Activated CD4-positive, CD25-positive, alpha-beta regulatory T cell treated with anti-CD3 and anti-CD28 coated beads, Interleukin-2, amount 50 U/mL, for 16 hours (primary cell): ENCODE data around the gene GPR137B.

Experiments used
- DNase-seq: peaks from one replicate; pipeline ENCODE4 v3.0.0-alpha.2; 2020; ENCODE audit warnings: low read depth, low spot score

Gene GPR137B

GRCh38 chr1:236142253-236143103 is at the start of gene GPR137B:
Gene GPR137B (plus strand): TSS chr1:236142539. CDS start chr1:236142623, 84 bp downstream.
- DNase-seq = peak; percentile 22

- DNase-seq = no peak
These were observed 49.4 kb upstream of the GPR137B start for GRCh38 chr1:236092899-236093298.

GRCh38 chr1:236095705-236096520 is 46.4 kb upstream of the GPR137B start:
- no peak for DNase-seq

- DNase-seq = peak; percentile 63
These were observed 45.5 kb upstream of the GPR137B start for GRCh38 chr1:236096660-236097482.

- DNase-seq = no peak
These were observed 44.1 kb upstream of the GPR137B start for GRCh38 chr1:236098267-236098666.

GRCh38 chr1:236099355-236099974 is 42.9 kb upstream of the GPR137B start:
- DNase-seq = no peak

- no peak for DNase-seq
These were observed 41.5 kb upstream of the GPR137B start for GRCh38 chr1:236100799-236101198.

- DNase-seq = no peak
These were observed 40.8 kb upstream of the GPR137B start for GRCh38 chr1:236101233-236102200.

GRCh38 chr1:236102611-236103010 is 39.7 kb upstream of the GPR137B start:
- DNase-seq = no peak

- DNase-seq = no peak
These were observed 39.3 kb upstream of the GPR137B start for GRCh38 chr1:236103059-236103458.

GRCh38 chr1:236103646-236104218 is 38.6 kb upstream of the GPR137B start:
- DNase-seq = peak; percentile 23

- no peak for DNase-seq
These were observed 35.0 kb upstream of the GPR137B start for GRCh38 chr1:236107121-236107907.

- DNase-seq = no peak
These were observed 34.2 kb upstream of the GPR137B start for GRCh38 chr1:236108027-236108648.

GRCh38 chr1:236110137-236110536 is 32.2 kb upstream of the GPR137B start:
- no peak for DNase-seq

- no peak for DNase-seq
These were observed 30.6 kb upstream of the GPR137B start for GRCh38 chr1:236111527-236112331.

- no peak for DNase-seq
These were observed 30.1 kb upstream of the GPR137B start for GRCh38 chr1:236112332-236112627.

- DNase-seq = no peak
These were observed 28.9 kb upstream of the GPR137B start for GRCh38 chr1:236113324-236114032.
